Muscle of leg (tissue), 11 donors: ENCODE results near the gene PIGU. TPM values are rescaled to one million over a fixed set of nuclear protein-coding genes. Genes with fewer than 3 reads are reported as not detected.
"Not testable (repeated sequence)": the region's sequence is repeated elsewhere in the genome, so short reads cannot be mapped to it uniquely, and the experiment has no call there.

Experiments used
- DNase-seq: peaks from one replicate; pipeline ENCODE4 v3.0.0; 2013
- H3K27ac ChIP-seq: one replicate; pipeline ENCODE4 v1.5.1; 2013; ENCODE audit warnings: mild to moderate bottlenecking, low read length, control low read depth
- H3K27me3 ChIP-seq: one replicate; pipeline ENCODE4 v1.6.1; 2013; ENCODE audit warnings: low read length; ENCODE audit not compliant: control insufficient read depth, insufficient read depth
- H3K36me3 ChIP-seq: one replicate; pipeline ENCODE4 v1.6.1; 2013; ENCODE audit warnings: low read length; ENCODE audit not compliant: control insufficient read depth, insufficient read depth
- H3K4me1 ChIP-seq: one replicate; pipeline ENCODE4 v1.6.1; 2013; ENCODE audit warnings: low read length; ENCODE audit not compliant: control insufficient read depth, insufficient read depth
- H3K4me3 ChIP-seq: one replicate; pipeline ENCODE4 v1.5.1; 2013; ENCODE audit warnings: low read length, control low read depth
- H3K9me3 ChIP-seq: replicated peaks from 2 replicates; pipeline ENCODE4 v1.6.1; 2013; ENCODE audit warnings: low read depth, low read length; ENCODE audit not compliant: control insufficient read depth
- WGBS: methylation state at CpG from one replicate; pipeline ENCODE4 v1.1.5; 2013; ENCODE audit warnings: missing lambda C conversion rate; ENCODE audit not compliant: insufficient coverage; 5-methylcytosine and 5-hydroxymethylcytosine counted together
- polyA plus RNA-seq, 8 donors: library from polyadenylated mRNA; unstranded; fragments of 120-200 nt; gene quantifications; one replicate each; pipeline versions ENCODE4 v1.2.1 to v1.2.3, GENCODE V29; 2013; ENCODE audit warnings: inconsistent platforms in 1 of 8, low replicate concordance in 1 of 8; ENCODE audit not compliant: insufficient read length in 8 of 8, insufficient read depth in 1 of 8
- total RNA-seq: library from RNA; stranded (reverse); fragments of 120-200 nt; gene quantifications from one replicate; pipeline ENCODE4 v1.2.4, GENCODE V29; 2013

The PIGU gene
- total and polyA plus RNA-seq, 9 donors = 13.1 to 26.8 (median 23.8) TPM

DNA sequence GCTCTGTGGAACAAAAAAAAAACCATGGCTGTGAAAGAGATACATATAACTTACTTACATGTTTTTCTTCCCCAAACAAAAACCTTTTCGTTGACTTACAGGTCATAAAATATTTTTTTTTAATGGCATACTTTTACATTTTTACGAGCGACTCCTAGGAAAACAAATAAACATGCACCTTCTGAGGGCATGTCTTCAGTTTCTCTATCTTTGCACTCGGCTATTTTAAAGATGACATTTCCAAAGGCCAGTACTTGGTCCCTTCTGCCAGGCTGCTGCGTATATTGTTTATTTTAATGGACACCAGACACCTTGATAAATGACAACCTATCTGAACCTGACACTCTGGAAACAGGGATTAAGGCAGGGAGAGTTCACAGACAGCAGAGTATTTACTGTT, 49.4 kb downstream of the PIGU start:
- DNase-seq = no peak
- H3K4me1 ChIP-seq = no peaks in the 10 kb centered on the region
- no peak overlapping the region for H3K4me3 ChIP-seq
- peaks cover 20% of the 10 kb centered on the region for H3K36me3 ChIP-seq
- H3K9me3 ChIP-seq = no peaks in the 10 kb centered on the region
- no peak overlapping the region for H3K27ac ChIP-seq
- WGBS = no CpG with 5 or more reads among the region's 5 CpGs
- no peaks in the 10 kb centered on the region for H3K27me3 ChIP-seq

DNA sequence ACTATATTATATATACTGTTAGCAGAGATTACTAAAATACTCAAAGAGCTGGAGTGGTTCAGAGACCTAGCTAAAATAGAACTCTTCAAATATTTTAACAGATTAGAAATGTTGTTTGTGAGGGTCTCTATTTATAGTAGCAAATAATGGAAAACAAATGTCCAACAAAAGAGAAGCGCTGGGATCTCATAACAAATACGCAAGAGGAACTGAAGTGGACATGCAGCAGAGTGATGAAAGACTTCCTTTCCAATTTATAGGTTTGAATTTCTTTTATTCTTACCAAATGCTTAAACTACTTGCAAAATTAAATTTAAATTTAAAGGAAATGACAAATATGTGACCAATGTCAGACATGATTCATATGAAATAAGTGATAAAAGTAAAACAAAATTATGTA, 49.9 kb downstream of the PIGU start:
- H3K4me1 ChIP-seq = no peaks in the 10 kb centered on the region
- no peak overlapping the region for H3K27ac ChIP-seq
- no peak overlapping the region for H3K4me3 ChIP-seq
- peak; percentile 42 for DNase-seq
- H3K27me3 ChIP-seq = no peaks in the 10 kb centered on the region
- peaks cover 23% of the 10 kb centered on the region for H3K36me3 ChIP-seq
- H3K9me3 ChIP-seq = no peaks in the 10 kb centered on the region
- WGBS = no CpG with 5 or more reads among the region's 2 CpGs

DNA sequence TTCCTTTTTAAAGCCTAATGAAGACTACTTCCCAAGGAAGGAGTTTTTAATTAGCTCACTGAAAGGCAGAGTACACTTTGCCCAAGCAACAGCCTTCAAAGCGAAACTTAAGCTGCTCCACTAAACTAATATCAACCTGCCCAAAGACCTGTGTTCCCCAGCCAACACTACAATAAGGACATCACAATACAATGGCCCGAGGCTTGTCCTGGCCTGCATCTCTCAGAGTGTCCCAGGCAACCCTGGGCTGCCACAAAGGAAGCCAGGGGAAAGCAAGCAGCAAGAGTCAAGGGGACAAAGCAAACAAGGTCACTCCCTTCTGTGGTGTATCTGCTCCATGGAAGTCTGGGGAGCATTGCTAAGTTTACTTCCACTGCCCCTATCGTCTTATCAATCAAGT, 52.3 kb downstream of the PIGU start:
- Histone ChIP-seq H3K4me1 (no peaks in the 10 kb centered on the region), H3K9me3 (no peaks in the 10 kb centered on the region), H3K4me3 (no peak overlapping the region), H3K27ac (no peak overlapping the region), H3K36me3 (peaks cover 24% of the 10 kb centered on the region), H3K27me3 (no peaks in the 10 kb centered on the region)
- 80% methylated on average over 1 of the region's 3 CpGs for WGBS
- no peak for DNase-seq

DNA sequence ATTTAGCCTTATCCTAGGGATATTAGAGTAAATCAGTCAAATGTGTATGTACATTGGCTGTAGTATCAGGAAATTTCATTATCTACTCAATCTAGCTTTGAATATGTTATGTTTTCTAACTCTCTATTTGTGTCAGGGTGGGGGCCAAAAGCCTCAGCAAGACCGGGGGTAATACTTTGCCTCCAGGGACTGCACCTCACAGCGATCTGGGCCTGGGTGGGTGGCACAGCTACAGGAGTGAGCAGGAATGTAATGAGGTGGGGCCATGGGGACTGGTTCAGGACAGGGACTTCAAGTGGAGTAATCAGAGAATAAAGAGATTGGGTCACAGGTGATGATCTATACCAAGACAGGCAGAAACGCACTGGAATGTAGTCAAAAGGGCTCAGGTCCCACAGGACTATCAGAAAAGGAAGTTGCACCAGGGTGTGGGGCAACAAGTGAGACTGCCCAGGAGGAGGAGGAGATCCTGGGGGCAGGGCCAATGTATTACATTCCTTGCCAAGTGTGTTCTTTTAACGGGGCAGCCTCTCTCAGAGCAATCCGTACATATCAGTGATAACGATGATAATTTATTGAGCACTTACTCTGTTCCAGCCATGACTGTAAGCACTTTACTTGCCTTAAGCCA, 54.0 kb downstream of the PIGU start:
- H3K9me3 ChIP-seq = no peaks in the 10 kb centered on the region
- WGBS = 80% methylated on average over 6 of the region's 6 CpGs
- peaks cover 24% of the 10 kb centered on the region for H3K36me3 ChIP-seq
- no peaks in the 10 kb centered on the region for H3K27me3 ChIP-seq
- no peak overlapping the region for H3K27ac ChIP-seq
- no peaks in the 10 kb centered on the region for H3K4me1 ChIP-seq
- DNase-seq = no peak
- H3K4me3 ChIP-seq = no peak overlapping the region

DNA sequence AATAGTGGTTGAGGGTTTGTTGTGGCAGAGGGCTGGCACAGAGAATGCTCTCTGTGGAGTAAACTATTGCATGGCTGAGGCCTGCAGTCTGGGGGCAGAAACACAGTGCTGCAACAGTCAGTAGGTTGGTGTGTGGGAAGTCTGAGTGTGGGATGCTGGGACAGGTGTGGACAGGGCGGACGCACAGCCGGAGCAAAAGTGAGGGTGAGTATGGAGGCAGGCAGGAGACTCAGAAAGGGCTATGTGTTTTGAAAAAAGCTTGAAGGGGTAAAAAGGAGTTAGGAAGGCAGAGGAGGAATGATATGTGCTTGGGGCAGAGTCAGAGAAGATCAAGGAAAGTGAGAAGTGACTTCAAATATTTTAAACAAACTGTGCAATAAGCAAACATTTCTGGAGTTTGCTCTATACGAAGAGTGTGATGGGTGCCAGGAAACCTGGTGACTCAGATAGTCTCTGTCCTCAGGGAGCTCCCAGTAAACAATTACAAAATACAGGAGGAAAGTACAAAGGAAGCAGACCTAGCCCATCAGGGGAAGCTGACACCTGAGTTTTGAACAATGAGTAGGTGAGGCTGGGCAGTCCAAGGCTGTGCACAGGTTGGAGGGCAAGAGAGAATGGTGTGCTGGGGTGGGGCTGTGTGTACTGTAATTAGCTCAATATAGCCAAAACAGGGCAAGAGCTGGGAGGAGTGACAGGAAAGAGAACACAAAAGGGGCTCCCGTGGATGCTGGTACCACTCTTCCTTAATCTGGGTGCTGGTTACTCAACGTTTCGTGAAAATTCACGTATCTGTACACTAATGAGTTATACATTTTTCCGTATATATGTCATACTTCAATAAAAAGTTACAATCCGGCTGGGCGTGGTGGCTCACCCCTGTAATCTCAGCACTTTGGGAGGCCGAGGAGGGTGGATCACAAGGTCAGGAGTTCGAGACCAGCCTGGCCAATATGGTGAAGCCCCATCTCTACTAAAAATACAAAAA, 55.2 kb downstream of the PIGU start:
- Histone ChIP-seq H3K27ac (no peak overlapping the region), H3K9me3 (no peaks in the 10 kb centered on the region), H3K4me1 (no peaks in the 10 kb centered on the region), H3K4me3 (no peak overlapping the region), H3K36me3 (peaks cover 27% of the 10 kb centered on the region), H3K27me3 (no peaks in the 10 kb centered on the region)
- DNase-seq = no peak
- 98% methylated on average over 11 of the region's 13 CpGs for WGBS

DNA sequence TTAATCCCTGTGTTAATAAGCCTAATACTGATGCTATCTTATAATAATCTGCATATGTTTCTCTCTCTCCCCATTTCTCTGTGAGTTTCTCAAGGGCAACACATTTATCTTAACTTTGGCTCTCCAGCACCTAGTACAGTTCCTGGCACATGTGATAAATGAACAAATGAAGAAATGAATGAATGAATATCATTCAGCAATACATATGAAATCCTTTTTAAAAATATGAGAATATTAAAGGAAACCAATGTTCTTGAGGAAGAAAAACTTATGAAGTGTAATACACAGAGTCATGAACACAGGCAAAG, 55.9 kb downstream of the PIGU start:
- DNase-seq = no peak
- Histone ChIP-seq H3K9me3 (no peaks in the 10 kb centered on the region), H3K36me3 (peaks cover 28% of the 10 kb centered on the region), H3K4me1 (no peaks in the 10 kb centered on the region), H3K27ac (no peak overlapping the region), H3K27me3 (no peaks in the 10 kb centered on the region), H3K4me3 (no peak overlapping the region)

DNA sequence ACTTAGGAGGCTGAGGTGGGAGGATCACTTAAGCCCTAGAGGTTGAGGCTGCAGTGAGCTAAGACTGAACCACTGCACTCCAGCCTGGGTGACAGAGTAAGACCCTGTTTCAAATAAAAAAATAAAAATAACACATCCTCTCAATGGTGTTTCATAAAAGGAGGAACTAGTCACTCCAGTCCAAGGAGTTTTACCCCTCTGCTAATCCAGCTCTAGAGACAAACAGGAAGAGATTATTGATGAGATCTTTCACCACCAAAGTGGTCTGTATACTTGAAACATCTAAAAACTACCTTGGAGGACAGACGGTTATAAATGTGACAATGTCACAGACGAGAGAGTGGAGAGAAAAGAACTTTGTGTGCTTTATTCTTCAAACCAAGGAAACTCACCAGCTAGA, 58.2 kb downstream of the PIGU start:
- H3K4me3 ChIP-seq = no peak overlapping the region
- H3K9me3 ChIP-seq = no peaks in the 10 kb centered on the region
- no peak for DNase-seq
- H3K4me1 ChIP-seq = no peaks in the 10 kb centered on the region
- no CpG with 5 or more reads among the region's 2 CpGs for WGBS
- no peak overlapping the region for H3K27ac ChIP-seq
- H3K36me3 ChIP-seq = peaks cover 22% of the 10 kb centered on the region
- H3K27me3 ChIP-seq = no peaks in the 10 kb centered on the region

DNA sequence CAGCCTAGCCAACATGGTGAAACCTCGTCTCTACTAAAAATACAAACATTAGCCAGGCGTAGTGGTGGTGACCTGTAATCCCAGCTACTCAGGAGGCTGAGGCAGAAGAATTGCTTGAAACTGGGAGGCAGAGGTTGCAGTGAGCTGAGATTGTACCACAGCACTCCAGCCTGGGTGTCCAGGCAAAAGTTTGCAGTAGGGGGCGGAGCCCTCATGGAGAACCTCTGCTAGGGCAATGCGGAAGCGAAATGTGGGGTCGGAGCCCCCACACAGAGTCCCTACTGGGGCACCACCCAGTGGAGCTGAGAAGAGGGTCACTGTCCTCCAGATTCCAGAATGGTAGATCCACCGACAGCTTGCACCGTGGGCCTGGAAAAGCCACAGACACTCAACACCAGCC, 60.0 kb downstream of the PIGU start:
- 98% methylated on average over 7 of the region's 8 CpGs for WGBS
- peaks cover 20% of the 10 kb centered on the region for H3K36me3 ChIP-seq
- not testable (repeated sequence) for H3K4me1 ChIP-seq, H3K27me3 ChIP-seq, H3K9me3 ChIP-seq, H3K4me3 ChIP-seq, H3K27ac ChIP-seq, DNase-seq

DNA sequence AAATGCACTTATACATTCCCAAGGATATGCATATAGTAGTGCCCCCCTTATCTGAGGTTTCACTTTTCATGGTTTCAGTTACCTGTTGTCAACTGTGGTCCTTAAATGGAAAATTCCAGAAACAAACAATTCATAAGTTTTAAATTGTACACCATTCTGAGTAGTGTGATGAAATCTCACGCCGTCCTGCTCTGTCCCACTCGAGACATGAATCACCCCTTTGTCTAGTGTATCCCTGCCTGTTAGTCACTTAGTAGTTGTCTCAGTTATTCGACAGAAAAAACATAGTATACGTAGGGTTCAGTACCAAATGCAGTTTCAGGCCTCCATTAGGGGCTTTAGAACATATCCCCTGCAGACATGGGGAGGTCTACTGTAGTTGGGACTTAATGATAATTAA, 61.4 kb downstream of the PIGU start:
- WGBS = 100% methylated on average over 2 of the region's 5 CpGs
- no peak overlapping the region for H3K27ac ChIP-seq

DNA sequence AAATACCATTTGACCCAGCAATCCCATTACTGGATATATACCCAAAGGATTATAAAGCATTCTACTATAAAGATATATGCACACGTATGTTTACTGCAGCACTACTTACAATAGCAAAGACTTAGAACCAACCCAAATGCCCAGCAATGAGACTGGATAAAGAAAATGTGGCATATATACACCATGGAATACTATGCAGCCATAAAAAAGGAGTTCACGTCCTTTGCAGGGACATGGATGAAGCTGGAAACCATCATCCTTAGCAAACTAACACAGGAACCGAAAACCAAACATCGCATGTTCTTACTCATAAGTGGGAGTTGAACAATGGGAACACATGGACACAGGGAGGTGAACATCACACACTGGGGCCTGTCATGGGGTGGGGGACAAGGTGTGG, 64.9 kb downstream of the PIGU start:
- H3K36me3 ChIP-seq = peaks cover 11% of the 10 kb centered on the region
- not testable (repeated sequence) for H3K4me3 ChIP-seq, H3K27ac ChIP-seq, H3K4me1 ChIP-seq, H3K27me3 ChIP-seq, H3K9me3 ChIP-seq, DNase-seq
- whole genome bisulfite sequencing = no CpG with 5 or more reads among the region's 4 CpGs

More for the DNA sequence above, 61.4 kb downstream of the PIGU start:
- DNase-seq = no peak
- Histone ChIP-seq H3K4me3 (no peak overlapping the region), H3K36me3 (peaks cover 11% of the 10 kb centered on the region), H3K4me1 (no peaks in the 10 kb centered on the region), H3K9me3 (no peaks in the 10 kb centered on the region), H3K27me3 (no peaks in the 10 kb centered on the region)
